Measurements from ENCODE around the gene TBC1D7. TPM values are rescaled to one million over a fixed set of nuclear protein-coding genes. Genes with fewer than 3 reads are reported as not detected.

TBC1D7 gene
- total and polyA plus RNA-seq, 2 donors from 2014 or later: 12.9 to 39.4 TPM

DNA sequence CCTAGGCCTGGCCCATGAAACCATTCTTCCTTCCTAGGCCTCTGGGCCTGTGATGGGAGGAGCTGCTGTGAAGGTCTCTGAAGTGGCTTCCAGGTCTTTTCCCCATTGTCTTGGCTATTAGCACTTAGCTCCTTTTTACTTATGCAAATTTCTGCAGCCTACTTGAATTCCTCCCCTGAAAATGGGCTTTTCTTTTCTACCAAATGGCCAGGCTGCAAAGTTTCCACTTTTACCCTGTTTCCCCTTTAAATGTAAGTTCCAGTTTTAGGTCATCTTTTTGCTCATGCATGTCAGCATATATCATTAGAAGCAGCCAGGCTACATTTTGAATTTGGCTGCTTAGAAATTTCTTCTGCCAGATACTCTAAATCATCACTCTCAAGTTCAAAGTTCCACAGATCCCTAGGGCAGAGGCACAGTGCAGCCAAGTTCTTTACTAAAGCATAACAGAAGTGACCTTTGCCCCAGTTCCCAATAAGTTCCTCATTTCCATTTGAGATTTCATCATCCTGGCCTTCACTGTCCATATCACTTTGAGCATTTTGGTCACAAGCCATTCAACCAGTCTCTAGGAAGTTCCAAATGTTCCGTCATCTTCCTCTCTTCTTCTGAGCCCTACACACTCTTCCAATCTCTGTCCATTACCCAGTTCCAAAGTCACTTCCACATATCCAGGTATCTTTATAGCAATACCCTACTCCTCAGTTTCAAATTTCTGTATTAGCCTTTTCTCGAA lies 71.9 kb downstream of the TBC1D7 start:
- FAIRE-seq: no peak
- H3K27me3 ChIP-seq (ENCODE audit: control insufficient read depth, insufficient read depth, low read length): no peaks in the 10 kb centered on the region
- H3K4me3 ChIP-seq (ENCODE audit: low read length in 3 of 3): no peak overlapping the region
- DNase-seq: no peak
- no peak overlapping the region for H3K9ac ChIP-seq (ENCODE audit: low read length in 3 of 3)
- peaks cover 0 to 3% (median 0%) of the 10 kb centered on the region in 3 donors for H3K4me1 ChIP-seq (ENCODE audit: control insufficient read depth in 2 of 3, insufficient read depth in 2 of 3, low read depth in 1 of 3, low read length in 3 of 3)
- TF ChIP-seq, protein P1, sequence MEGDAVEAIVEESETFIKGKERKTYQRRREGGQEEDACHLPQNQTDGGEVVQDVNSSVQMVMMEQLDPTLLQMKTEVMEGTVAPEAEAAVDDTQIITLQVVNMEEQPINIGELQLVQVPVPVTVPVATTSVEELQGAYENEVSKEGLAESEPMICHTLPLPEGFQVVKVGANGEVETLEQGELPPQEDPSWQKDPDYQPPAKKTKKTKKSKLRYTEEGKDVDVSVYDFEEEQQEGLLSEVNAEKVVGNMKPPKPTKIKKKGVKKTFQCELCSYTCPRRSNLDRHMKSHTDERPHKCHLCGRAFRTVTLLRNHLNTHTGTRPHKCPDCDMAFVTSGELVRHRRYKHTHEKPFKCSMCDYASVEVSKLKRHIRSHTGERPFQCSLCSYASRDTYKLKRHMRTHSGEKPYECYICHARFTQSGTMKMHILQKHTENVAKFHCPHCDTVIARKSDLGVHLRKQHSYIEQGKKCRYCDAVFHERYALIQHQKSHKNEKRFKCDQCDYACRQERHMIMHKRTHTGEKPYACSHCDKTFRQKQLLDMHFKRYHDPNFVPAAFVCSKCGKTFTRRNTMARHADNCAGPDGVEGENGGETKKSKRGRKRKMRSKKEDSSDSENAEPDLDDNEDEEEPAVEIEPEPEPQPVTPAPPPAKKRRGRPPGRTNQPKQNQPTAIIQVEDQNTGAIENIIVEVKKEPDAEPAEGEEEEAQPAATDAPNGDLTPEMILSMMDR (IDR thresholded peaks at IDR 0.05; ENCODE audit: borderline replicate concordance, extremely low read depth, insufficient read depth): no peak
- H3K36me3 ChIP-seq (ENCODE audit: control insufficient read depth in 2 of 3, insufficient read depth in 3 of 3, low read length in 3 of 3): no peaks in the 10 kb centered on the region
- intact Hi-C loops (cut with DNase I): no loop called here
- no peak overlapping the region for H3K27ac ChIP-seq (ENCODE audit: low read depth in 2 of 2, low read length in 2 of 2)
- peaks cover 0 to 13% (median 0%) of the 10 kb centered on the region in 3 donors for H3K9me3 ChIP-seq (ENCODE audit: control insufficient read depth in 2 of 3, insufficient read depth in 1 of 3, low read length in 3 of 3)

Other genes with a start within 250 kb of the TBC1D7 start
- gene GFOD1, start 159.1 kb upstream of the TBC1D7 start, total RNA-seq: 14.6 TPM
- 2.1 TPM for gene GFOD1, start 159.1 kb upstream of the TBC1D7 start, polyA plus RNA-seq (ENCODE audit: insufficient read depth, low read depth, low replicate concordance)
- gene SIRT5, start 246.1 kb upstream of the TBC1D7 start, total RNA-seq: 12.0 TPM
- 16.8 TPM for gene SIRT5, start 246.1 kb upstream of the TBC1D7 start, polyA plus RNA-seq (ENCODE audit: insufficient read depth, low read depth, low replicate concordance)

Measured in kidney (tissue), 14 donors.